IPS DF 19.7 (cell line): ENCODE measurements around the gene ECE2.
A peak's percentile ranks its signal among the peaks of the same experiment; 100 is the strongest.

ENCODE experiments used
- DNase-seq: peaks from one replicate; pipeline ENCODE4 v3.0.0-alpha.2; 2013; ENCODE audit warnings: low read depth, low spot score

Gene ECE2

DNA sequence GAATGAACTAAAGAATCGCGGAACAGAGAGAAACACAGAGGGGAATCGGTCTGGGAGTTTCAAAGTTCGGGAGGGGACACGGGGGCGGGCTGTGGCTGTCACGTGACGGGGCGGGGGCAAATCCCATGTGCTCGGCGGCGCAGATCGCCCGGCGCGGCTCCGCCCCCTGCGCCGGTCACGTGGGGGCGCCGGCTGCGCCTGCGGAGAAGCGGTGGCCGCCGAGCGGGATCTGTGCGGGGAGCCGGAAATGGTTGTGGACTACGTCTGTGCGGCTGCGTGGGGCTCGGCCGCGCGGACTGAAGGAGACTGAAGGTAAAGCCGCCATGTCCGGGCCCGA lies 38.5 kb downstream of the ECE2 start, which contains the start of gene EIF4G1:
Gene EIF4G1 (plus strand): TSS at position 244 of the 337 bp plus-strand sequence. CDS start 1,191 bp downstream, outside the sequence.
- DNase-seq, result peak; percentile 38

DNA sequence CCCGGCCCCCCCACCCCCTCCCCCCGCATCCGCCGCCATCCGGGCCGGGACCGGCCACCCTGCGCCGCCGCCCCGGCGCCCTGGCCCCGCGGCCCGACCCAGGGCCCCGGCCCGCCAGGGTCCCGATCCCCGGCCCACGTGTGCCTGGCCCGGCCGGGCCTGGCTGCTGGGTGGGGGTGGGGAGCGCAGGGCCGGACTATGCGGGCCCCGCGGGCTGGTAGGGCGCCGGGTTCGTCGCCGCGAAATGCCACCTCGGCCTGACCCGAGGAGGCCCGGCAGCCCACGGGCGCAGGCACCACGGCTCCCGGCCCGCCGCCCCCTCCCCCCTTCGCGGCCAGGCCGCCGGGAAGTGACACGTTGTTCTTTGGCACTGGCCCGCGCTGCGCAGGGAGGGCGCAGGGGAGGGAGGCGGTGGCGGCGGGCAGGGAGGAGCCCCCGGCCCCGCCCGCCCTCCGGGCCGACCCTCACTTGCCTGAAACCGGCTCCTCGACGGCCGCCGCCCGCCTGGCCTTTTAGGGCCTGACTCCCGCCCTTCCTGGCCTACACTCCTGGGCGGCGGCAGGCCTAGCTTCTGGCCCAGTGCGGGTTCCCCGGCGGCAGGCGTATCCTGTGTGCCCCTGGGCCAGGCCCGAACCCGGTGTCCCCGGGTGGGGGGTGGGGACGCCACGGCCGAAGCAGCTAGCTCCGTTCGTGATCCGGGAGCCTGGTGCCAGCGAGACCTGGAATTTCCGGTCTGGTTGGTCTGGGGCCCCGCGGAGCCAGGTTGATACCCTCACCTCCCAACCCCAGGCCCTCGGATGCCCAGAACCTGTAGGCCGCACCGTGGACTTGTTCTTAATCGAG lies 39.1 kb downstream of the ECE2 start:
- DNase-seq, result no peak

DNA sequence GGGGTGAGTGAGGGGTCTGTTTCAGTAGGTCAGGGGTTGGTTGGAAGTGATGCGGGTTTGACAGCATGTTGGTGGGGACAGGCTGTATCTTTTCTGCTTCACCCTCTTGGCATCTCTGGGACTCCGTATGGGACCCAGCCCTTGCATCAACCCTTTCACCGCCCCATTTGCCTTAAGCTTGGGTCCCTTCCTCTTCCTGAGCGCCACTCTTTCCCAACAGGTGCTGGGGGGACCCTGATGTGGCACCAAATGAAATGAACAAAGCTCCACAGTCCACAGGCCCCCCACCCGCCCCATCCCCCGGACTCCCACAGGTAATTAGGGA lies 39.7 kb downstream of the ECE2 start:
- no peak for DNase-seq

DNA sequence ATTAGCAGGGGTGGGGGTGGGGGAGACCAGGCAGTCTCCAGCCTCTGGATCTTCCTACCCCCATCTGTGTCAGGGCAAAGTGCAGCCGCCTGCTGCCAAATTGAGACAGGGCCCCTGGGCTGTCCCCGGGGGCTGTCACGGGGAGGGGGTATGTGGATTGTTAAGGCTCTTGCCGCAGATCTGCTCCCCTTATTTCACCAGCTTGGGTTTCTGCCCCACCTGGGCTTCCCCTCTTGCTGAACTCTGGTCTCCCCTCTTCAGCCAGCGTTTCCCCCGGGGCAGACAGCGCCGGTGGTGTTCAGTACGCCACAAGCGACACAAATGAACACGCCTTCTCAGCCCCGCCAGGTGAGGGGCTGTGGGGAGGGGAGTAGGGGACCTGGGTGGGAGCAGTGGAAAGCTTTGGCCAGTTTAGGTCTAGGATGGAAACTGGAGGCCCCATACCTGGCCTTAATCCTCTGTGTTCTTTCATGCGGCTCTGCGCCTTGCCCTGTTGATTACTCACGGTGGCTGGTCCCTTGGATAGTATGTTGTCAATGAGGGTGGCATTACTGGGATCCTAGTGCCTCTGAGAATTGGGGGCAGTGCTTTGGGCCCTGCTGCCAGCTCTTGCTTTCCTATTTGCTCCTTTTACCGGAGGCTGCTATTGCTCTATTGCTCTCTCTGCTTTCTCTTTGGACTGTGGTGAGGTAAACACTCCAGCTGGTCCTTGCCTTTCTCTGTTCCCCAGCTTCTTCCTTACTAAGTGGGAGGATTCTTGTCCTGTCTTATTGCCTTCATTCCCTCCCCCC lies 40.2 kb downstream of the ECE2 start:
- no peak for DNase-seq

- no peak for DNase-seq
Observed at GRCh38 chr3:184316792-184317191, 41.0 kb downstream of the ECE2 start.

DNA sequence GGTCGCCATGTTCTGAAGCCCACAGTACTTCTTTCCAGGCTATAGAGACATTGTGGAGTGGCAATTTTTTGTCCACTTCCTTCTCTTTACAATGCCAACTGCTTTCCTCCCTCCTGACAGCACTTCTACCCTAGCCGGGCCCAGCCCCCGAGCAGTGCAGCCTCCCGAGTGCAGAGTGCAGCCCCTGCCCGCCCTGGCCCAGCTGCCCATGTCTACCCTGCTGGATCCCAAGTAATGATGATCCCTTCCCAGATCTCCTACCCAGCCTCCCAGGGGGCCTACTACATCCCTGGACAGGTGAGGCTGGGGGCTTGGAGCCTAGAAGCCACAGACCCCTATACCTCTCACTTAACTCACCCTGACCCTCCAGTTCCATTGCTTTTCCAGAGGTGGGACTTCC lies 41.4 kb downstream of the ECE2 start:
- no peak for DNase-seq

DNA sequence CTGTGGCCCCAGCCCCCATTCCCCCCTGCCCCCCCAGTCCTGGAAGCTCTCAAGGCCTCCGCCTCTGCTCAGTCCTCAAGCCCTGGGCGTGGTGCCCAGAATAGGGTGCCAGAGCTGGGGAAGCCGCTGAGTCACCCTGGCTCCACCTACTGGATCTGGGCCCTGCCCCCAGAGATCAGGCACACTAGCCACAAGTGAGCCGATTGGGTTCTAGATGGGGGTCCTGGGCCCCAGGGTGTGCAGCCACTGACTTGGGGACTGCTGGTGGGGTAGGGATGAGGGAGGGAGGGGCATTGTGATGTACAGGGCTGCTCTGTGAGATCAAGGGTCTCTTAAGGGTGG lies 44.3 kb downstream of the ECE2 start:
- DNase-seq, result no peak

- DNase-seq, result no peak
Observed at GRCh38 chr3:184321666-184322065, 45.8 kb downstream of the ECE2 start.

GRCh38 chr3:184322731-184323487 lies 47.1 kb downstream of the ECE2 start:
- DNase-seq, result no peak

DNA sequence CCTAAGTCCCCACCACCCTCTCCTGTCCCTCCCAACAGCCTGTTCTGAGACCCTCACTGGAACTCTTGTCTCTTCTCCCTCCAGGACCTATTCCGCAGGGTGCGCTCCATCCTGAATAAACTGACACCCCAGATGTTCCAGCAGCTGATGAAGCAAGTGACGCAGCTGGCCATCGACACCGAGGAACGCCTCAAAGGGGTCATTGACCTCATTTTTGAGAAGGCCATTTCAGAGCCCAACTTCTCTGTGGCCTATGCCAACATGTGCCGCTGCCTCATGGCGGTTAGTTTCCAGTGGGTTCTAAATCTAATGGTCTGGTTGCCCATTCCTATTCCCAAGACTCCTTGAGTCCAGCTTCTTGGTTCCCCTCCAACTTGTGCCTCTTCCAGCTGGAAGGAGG lies 47.9 kb downstream of the ECE2 start:
- DNase-seq, result no peak

DNA sequence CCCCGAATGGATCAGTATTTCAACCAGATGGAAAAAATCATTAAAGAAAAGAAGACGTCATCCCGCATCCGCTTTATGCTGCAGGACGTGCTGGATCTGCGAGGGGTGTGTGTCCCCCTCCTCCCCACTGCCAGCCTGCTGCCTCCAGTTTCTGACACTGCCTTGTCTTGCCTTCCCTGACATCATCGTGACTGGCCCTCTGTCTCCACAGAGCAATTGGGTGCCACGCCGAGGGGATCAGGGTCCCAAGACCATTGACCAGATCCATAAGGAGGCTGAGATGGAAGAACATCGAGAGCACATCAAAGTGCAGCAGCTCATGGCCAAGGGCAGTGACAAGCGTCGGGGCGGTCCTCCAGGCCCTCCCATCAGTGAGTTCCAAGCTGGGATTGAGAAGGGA lies 49.4 kb downstream of the ECE2 start:
- no peak for DNase-seq

DNA sequence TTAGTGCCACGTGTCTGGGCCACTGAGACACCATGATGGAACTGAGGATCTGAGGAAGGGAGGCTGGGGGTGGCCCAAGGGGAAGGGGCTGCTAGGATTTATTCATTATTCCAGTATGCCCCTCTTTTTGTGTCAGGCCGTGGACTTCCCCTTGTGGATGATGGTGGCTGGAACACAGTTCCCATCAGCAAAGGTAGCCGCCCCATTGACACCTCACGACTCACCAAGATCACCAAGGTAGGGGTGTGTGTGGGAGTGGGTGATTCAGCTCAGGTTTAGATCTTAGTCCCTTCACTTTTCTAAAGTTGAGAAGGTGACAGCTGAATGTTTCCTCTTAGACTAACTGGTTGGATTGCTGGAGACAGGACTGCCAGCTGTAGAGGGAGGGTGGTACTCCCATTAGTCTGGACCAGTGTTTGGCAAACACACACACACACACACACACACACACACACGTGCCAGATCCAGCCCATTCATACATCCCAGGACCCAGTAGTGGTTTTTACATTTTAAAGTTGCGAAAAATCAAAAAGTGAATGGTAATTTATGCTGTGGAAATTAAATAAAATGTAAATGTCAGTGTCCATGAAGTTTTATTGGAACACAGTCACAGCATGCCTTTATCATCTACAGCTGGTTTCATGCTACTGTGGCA lies 50.0 kb downstream of the ECE2 start:
- DNase-seq, result no peak

- DNase-seq, result no peak
Observed at GRCh38 chr3:184327171-184327570, 51.3 kb downstream of the ECE2 start.

GRCh38 chr3:184328516-184328915 lies 52.7 kb downstream of the ECE2 start:
- no peak for DNase-seq

GRCh38 chr3:184332370-184333090 lies 56.7 kb downstream of the ECE2 start:
- DNase-seq, result no peak

DNA sequence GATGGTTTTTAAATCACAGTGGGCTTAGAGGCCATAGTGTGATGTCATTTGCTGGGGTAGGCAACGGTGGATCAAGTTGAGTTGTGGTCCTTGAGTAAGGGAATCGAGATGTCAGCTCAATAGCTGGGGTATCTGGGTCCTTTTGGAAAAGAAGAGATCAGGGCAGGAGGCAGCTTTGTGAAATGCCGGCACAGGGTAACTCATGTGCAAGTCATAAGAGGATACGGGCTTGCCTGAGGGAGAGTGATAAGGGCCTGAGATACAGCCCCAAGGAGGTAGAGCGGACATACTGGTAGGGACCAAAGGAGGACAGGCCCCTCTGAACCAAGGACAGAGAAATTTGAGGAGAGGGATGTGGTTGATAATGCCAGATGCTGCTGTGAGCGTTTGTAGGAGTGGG lies 57.4 kb downstream of the ECE2 start:
- no peak for DNase-seq

DNA sequence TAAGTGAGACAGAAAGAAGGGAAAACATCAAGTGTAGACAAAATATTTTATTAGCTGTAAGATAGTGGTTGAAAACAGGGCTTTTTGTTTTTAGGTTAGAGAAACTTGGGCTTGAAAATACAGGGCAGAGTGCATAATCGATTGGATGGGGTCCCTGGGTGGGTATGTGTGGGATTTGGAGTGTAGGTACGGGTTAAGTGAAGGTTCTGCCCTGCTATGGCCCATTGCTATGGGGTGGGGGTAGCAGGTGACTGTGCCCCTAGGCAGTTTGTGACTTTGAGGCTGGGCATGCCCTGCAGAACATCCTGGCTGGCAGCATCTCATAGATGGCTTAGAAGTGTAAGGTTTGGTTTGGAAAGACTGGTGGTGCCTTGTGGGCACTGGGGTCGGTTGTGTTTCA lies 57.9 kb downstream of the ECE2 start:
- no peak for DNase-seq

DNA sequence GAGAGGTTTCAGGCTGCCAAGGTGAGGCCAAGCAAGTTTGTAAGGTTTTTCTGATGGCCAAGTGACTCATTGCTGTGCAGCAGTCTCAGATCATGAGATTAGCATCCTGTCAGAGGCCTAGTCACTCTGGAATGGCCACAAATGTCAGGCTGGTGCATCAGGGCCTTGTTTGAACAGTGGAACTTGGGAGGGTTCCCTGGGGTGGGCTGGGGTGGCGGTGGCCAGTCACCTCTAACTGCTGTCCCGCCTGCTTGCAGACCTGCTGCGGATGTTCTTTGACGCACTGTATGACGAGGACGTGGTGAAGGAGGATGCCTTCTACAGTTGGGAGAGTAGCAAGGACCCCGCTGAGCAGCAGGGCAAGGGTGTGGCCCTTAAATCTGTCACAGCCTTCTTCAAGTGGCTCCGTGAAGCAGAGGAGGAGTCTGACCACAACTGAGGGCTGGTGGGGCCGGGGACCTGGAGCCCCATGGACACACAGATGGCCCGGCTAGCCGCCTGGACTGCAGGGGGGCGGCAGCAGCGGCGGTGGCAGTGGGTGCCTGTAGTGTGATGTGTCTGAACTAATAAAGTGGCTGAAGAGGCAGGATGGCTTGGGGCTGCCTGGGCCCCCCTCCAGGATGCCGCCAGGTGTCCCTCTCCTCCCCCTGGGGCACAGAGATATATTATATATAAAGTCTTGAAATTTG lies 58.8 kb downstream of the ECE2 start:
- DNase-seq, result no peak

DNA sequence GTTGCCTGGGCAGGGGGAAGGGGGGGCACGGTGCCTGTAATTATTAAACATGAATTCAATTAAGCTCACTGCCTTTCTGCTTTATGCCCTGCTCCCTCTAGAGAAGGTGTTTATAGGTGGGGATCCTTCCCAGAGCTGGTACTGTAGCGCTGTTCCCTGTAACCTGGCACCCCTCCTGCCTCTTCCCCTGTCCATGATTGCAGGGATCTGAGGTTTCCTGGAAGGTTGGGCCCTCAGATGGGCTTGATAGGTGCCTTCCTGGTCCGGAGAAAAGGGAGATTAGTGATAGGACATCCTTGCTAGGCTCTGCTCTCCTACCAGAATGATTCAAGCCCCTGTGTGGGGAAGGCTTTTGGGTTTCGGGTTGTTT lies 59.5 kb downstream of the ECE2 start:
- no peak for DNase-seq

GRCh38 chr3:184335661-184336546 lies 60.1 kb downstream of the ECE2 start:
- peak; percentile 25 for DNase-seq
